K562 (cell line): ENCODE results near the gene ANKRD24. TPM values are rescaled to one million over a fixed set of nuclear protein-coding genes. Genes with fewer than 3 reads are reported as not detected.

Source experiments
- ARID1B ChIP-seq: fragments of 450-650 bp; IDR thresholded peaks from 2 replicates; pipeline ENCODE4 v1.6.1; 2016; ENCODE audit warnings: antibody characterized with exemption, mild to moderate bottlenecking, inconsistent platforms
- GABPA ChIP-seq: fragments of 200-800 bp; sonication (Bioruptor generic); conservative IDR thresholded peaks from 2 replicates; pipeline ENCODE4 v1.6.1; 2016; ENCODE audit warnings: low read depth, missing genetic modification characterization, missing compliant biosample characterization
- GATAD2B ChIP-seq: fragments of 450-650 bp; IDR thresholded peaks from 2 replicates; pipeline ENCODE4 v1.6.1; 2017; ENCODE audit warnings: mild to moderate bottlenecking, borderline replicate concordance
- GTF2A2 ChIP-seq: IDR thresholded peaks from 2 replicates; pipeline ENCODE4 v1.6.1; 2016; ENCODE audit warnings: mild to moderate bottlenecking, missing genetic modification characterization, missing compliant biosample characterization
- JUND ChIP-seq, 2 experiments: IDR thresholded peaks; 2 replicates in 1 of 2; 3 replicates in 1 of 2; pipeline ENCODE4 v1.6.1; 2011; ENCODE audit warnings: borderline replicate concordance in 2 of 2, low read depth in 2 of 2, low read length in 2 of 2, improper control_type of control experiment in 1 of 2, missing biosample characterization in 1 of 2, missing genetic modification characterization in 1 of 2, missing genetic modification reagents in 1 of 2
- SP1 ChIP-seq: sonication (generic); formaldehyde crosslinking; IDR thresholded peaks from 2 replicates; pipeline ENCODE4 v1.8.1; 2022; ENCODE audit warnings: mild to moderate bottlenecking, missing genetic modification reagents
- TSHZ1 ChIP-seq: fragments of 250-450 bp; sonication (Bioruptor Pico); IDR thresholded peaks from 2 replicates; pipeline ENCODE4 v1.4.0; 2020; ENCODE audit warnings: mild to moderate bottlenecking, moderate library complexity
- ZNF511 ChIP-seq: sonication (generic); formaldehyde crosslinking; IDR thresholded peaks from 2 replicates; pipeline ENCODE4 v1.8.0; 2022; ENCODE audit warnings: mild to moderate bottlenecking, missing genetic modification reagents
- polyA plus RNA-seq, 8 experiments: library from polyadenylated mRNA; depleted of rRNA in 4 of 8; stranded (reverse) in 5 of 8; unstranded in 3 of 8; fragments of >200 nt; fragmentation: Nextera tagmentation in 2 of 8; fragmentation: Illumina TruSeq in 1 of 8; extraction: Ambion mirVana in 2 of 8; extraction: Trizol in 1 of 8; gene quantifications; 2 replicates each; pipeline versions ENCODE4 v1.2.1 to v1.2.3, GENCODE V29; 2011 to 2014; ENCODE audit warnings: inconsistent platforms in 1 of 8, missing spikeins in 1 of 8
- total RNA-seq, 7 experiments: library from RNA; depleted of rRNA in 6 of 7; stranded (reverse); fragments of >200 nt in 6 of 7; fragmentation: Illumina TruSeq in 2 of 7; extraction: Trizol in 2 of 7; gene quantifications; 2 replicates each; pipeline versions ENCODE4 v1.2.1 to v1.2.3, GENCODE V29; 2011 to 2021; ENCODE audit warnings: low replicate concordance in 1 of 7
- TF ChIP-seq, protein P1 (sequence below): fragments of 450-650 bp; formaldehyde crosslinking; IDR thresholded peaks from 2 replicates; pipeline ENCODE4 v1.4.0; 2020; ENCODE audit warnings: mild to moderate bottlenecking, moderate library complexity
- TF ChIP-seq, protein P2 (sequence below): fragments of 450-650 bp; IDR thresholded peaks from 2 replicates; pipeline ENCODE4 v1.6.1; 2016; ENCODE audit warnings: low read depth, mild to moderate bottlenecking, moderate library complexity

ANKRD24 gene
- total and polyA plus RNA-seq, 9 of the 15 experiments (the other 6 are each of a cell fraction or from before 2014, with no cell fraction given) = 0.07 to 0.12 (median 0.09) TPM; not detected in 5

DNA sequence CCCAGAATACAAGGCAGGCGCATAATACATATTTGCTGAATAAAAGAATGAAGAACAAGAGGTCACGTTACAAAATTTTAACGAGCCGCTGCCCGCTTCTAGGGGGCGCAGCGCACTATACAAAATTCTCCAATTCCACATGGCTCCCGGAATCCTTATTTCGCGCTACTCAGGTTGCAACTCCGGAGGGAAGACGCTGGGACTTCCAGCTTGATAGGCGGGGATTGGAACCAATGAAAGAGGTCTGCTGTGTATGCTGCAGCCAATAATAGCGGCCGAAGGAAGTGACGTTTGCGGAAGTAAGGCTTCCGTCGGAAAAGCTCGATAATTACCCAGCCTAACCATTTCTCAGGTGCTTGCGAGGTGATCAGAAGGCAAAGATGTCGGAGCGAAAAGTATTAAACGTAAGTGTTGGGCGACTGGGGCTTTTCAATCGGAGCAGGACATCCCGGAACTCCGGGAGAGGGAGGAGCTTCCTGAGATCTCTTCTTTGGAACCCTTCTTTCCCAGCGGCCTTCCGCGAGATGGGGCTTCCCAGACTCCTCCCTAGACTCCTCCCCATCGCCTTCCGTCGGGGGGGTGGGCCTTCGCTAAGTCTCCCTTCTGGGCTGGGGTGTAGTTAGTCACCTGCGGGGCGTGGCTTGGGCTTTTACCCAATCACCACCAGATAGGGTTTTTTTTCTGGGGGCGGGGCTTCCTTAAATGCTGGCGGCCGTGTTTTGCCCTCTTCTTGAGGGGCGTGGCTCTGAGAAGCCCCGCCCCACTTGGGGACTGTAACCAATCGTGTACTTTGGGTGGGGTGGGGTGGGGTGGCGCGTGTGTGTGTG is 64.5 kb downstream of the ANKRD24 start, which contains the start of gene YJU2 (continued):
- TF ChIP-seq TSHZ1 (CRISPR knock-in tag) = no peak
- TF ChIP-seq, protein P1, sequence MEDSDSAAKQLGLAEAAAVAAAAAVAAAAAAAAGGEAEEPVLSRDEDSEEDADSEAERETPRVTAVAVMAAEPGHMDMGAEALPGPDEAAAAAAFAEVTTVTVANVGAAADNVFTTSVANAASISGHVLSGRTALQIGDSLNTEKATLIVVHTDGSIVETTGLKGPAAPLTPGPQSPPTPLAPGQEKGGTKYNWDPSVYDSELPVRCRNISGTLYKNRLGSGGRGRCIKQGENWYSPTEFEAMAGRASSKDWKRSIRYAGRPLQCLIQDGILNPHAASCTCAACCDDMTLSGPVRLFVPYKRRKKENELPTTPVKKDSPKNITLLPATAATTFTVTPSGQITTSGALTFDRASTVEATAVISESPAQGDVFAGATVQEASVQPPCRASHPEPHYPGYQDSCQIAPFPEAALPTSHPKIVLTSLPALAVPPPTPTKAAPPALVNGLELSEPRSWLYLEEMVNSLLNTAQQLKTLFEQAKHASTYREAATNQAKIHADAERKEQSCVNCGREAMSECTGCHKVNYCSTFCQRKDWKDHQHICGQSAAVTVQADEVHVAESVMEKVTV (CRISPR knock-in tag) = no peak
- 0 out of 2 replicates have a peak, but pooled peaks have one; percentile 21 for TF ChIP-seq GTF2A2 (tag)
- no peak for TF ChIP-seq ZNF511
- TF ChIP-seq GABPA (tag) = peak; percentile 99
- TF ChIP-seq, protein P2, sequence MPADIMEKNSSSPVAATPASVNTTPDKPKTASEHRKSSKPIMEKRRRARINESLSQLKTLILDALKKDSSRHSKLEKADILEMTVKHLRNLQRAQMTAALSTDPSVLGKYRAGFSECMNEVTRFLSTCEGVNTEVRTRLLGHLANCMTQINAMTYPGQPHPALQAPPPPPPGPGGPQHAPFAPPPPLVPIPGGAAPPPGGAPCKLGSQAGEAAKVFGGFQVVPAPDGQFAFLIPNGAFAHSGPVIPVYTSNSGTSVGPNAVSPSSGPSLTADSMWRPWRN = no peak
- TF ChIP-seq ARID1B = no peak
- no peak; the same call in 1 of the 2 replicates for TF ChIP-seq GATAD2B
- peak; percentile 39; the same call in 1 of the 2 replicates for TF ChIP-seq SP1 (CRISPR knock-in tag)
- TF ChIP-seq JUND (IDR thresholded peaks at IDR 0.05; ENCODE audit: borderline replicate concordance, low read depth, low read length) = peak; percentile 68
- TF ChIP-seq JUND (tag; IDR thresholded peaks at IDR 0.05; ENCODE audit: borderline replicate concordance, low read depth, low read length) = peak; percentile 62; the same call in 2 of the 3 replicates
